Cerebellar cortex (tissue), 1 donor: ENCODE results near the gene RAD21L1.
A peak's percentile ranks its signal among the peaks of the same experiment; 100 is the strongest.
"Not testable (repeated sequence)": the region's sequence is repeated elsewhere in the genome, so short reads cannot be mapped to it uniquely, and the experiment has no call there.

Experiments
- DNase-seq: peaks from one replicate; pipeline ENCODE4 v3.0.0-alpha.2; 2015; ENCODE audit warnings: low spot score

Gene RAD21L1

GRCh38 chr20:1199964-1200363 is 25.9 kb upstream of the RAD21L1 start:
- no peak for DNase-seq

GRCh38 chr20:1202762-1203504 is 22.9 kb upstream of the RAD21L1 start, which contains the start of gene C20orf202:
Gene C20orf202, plus strand, starts transcription at chr20:1203454. Its CDS starts 132 bp downstream, at chr20:1203586.
- no peak for DNase-seq

GRCh38 chr20:1203630-1204029 is 22.2 kb upstream of the RAD21L1 start:
- no peak for DNase-seq

- no peak for DNase-seq
Measured at GRCh38 chr20:1204113-1204512, 21.7 kb upstream of the RAD21L1 start.

- DNase-seq, result no peak
Measured at GRCh38 chr20:1204576-1204975, 21.3 kb upstream of the RAD21L1 start.

GRCh38 chr20:1205802-1206201 is 20.0 kb upstream of the RAD21L1 start:
- DNase-seq, result no peak

- no peak for DNase-seq
Measured at GRCh38 chr20:1206366-1207148, 19.3 kb upstream of the RAD21L1 start.

- no peak for DNase-seq
Measured at GRCh38 chr20:1207293-1207878, 18.5 kb upstream of the RAD21L1 start.

GRCh38 chr20:1209447-1210387 is 16.1 kb upstream of the RAD21L1 start:
- peak; percentile 23 for DNase-seq

GRCh38 chr20:1210501-1210900 is 15.3 kb upstream of the RAD21L1 start:
- no peak for DNase-seq

GRCh38 chr20:1212023-1212422 is 13.8 kb upstream of the RAD21L1 start:
- DNase-seq, result no peak

- DNase-seq, result peak; percentile 72
Measured at GRCh38 chr20:1212607-1213396, 13.0 kb upstream of the RAD21L1 start.

GRCh38 chr20:1214838-1215261 is 11.0 kb upstream of the RAD21L1 start:
- no peak for DNase-seq

GRCh38 chr20:1215386-1216170 is 10.3 kb upstream of the RAD21L1 start:
- no peak for DNase-seq

GRCh38 chr20:1216527-1217427 is 9.1 kb upstream of the RAD21L1 start:
- not testable (repeated sequence) for DNase-seq

GRCh38 chr20:1222750-1223149 is 3.1 kb upstream of the RAD21L1 start:
- not testable (repeated sequence) for DNase-seq

GRCh38 chr20:1224205-1224890 is 1.5 kb upstream of the RAD21L1 start:
- DNase-seq, result no peak

GRCh38 chr20:1225263-1225782 is 521 bp upstream of the RAD21L1 start:
- DNase-seq, result no peak
